Limb (tissue), 2 donors: Measurements from ENCODE around the gene PAGE1.
"Not testable (repeated sequence)": the region's sequence is repeated elsewhere in the genome, so short reads cannot be mapped to it uniquely, and the experiment has no call there.

Experiments used
- DNase-seq, 2 donors: peaks; one replicate each; pipeline ENCODE4 v3.0.0-alpha.2; 2016; ENCODE audit errors: extremely low spot score in 2 of 2

The PAGE1 gene

GRCh38 chrX:49695276-49696180, at the start of gene PAGE1:
Gene PAGE1, minus strand, starts transcription at chrX:49695984. Its CDS starts 1,214 bp downstream, at chrX:49694770.
- no peak for DNase-seq

- not testable (repeated sequence) for DNase-seq
Measured at GRCh38 chrX:49741501-49741900, 45.7 kb upstream of the PAGE1 start.

- no peak for DNase-seq
Measured at GRCh38 chrX:49727847-49728246, 32.1 kb upstream of the PAGE1 start.

GRCh38 chrX:49726966-49727365, 31.2 kb upstream of the PAGE1 start:
- no peak for DNase-seq

GRCh38 chrX:49725923-49726904, 30.4 kb upstream of the PAGE1 start:
- no peak for DNase-seq

GRCh38 chrX:49725401-49725800, 29.6 kb upstream of the PAGE1 start:
- DNase-seq, result no peak

- not testable (repeated sequence) for DNase-seq
Measured at GRCh38 chrX:49720106-49720505, 24.3 kb upstream of the PAGE1 start.

GRCh38 chrX:49712577-49712976, 16.8 kb upstream of the PAGE1 start:
- no peak for DNase-seq

GRCh38 chrX:49710744-49711319, 15.0 kb upstream of the PAGE1 start:
- no peak for DNase-seq

- DNase-seq, result no peak
Measured at GRCh38 chrX:49704691-49705404, 9.1 kb upstream of the PAGE1 start.

- DNase-seq, result no peak
Measured at GRCh38 chrX:49701933-49702332, 6.1 kb upstream of the PAGE1 start.

- no peak for DNase-seq
Measured at GRCh38 chrX:49701323-49701722, 5.5 kb upstream of the PAGE1 start.

- DNase-seq, result no peak
Measured at GRCh38 chrX:49675075-49675719, 20.6 kb downstream of the PAGE1 start.

GRCh38 chrX:49673394-49673793, 22.4 kb downstream of the PAGE1 start:
- no peak for DNase-seq

- no peak for DNase-seq
Measured at GRCh38 chrX:49664824-49665223, 31.0 kb downstream of the PAGE1 start.

- no peak for DNase-seq
Measured at GRCh38 chrX:49661881-49662280, 33.9 kb downstream of the PAGE1 start.

GRCh38 chrX:49659771-49660170, 36.0 kb downstream of the PAGE1 start:
- no peak for DNase-seq

GRCh38 chrX:49656533-49656932, 39.3 kb downstream of the PAGE1 start:
- DNase-seq, result no peak

- DNase-seq, result no peak
Measured at GRCh38 chrX:49644991-49645637, 50.7 kb downstream of the PAGE1 start.
